ENCODE measurements around the gene TRAM2. TPM values are rescaled to one million over a fixed set of nuclear protein-coding genes. Genes with fewer than 3 reads are reported as not detected.

TRAM2 gene
- total and polyA plus RNA-seq, 9 of the 15 experiments (the other 6 are each of a cell fraction or from before 2014, with no cell fraction given): 2.6 to 13.3 (median 8.9) TPM

DNA sequence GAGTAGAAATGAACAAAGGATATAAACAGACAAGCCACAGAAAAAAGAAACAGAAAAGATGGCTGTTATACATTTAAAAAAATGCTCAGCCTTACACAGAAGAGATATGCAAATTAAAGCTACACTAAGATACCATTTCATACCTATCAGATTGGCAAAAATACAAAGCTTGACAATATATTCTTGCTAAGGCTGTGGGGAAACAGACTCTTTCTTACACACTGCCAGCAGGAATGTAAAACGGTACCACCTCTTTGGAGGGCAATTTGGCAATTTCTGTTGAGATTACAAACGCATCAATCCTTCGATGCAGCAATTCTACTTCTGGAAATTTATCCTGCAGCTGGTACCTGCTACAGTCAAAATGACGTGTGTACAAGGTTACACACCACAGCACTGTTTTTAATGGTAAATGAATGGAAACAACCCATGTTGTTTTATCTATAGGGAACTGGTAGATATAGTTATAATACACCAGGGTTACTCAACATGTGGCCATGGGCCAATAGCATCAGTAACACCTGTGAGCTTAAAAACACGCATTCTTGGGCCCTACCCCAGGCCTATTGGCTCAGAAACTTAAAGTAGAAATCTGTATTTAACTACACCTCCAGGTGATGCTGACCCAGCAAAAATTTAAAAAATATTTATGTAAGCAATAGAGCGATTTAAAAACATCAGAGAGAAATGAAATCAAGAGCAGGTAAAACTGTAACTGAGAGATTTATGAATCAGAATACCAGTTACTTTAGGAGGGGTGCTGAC lies 53.3 kb downstream of the TRAM2 start (continued):
- TF ChIP-seq MLLT1 (IDR thresholded peaks at IDR 0.05) (no peak), HOMEZ (CRISPR knock-in tag; IDR thresholded peaks at IDR 0.05) (no peak), ZNF184 (CRISPR knock-in tag; IDR thresholded peaks at IDR 0.05) (no peak), MAFG (tag; conservative IDR thresholded peaks at IDR 0.05) (peak; percentile 65), MAFF (IDR thresholded peaks at IDR 0.05; ENCODE audit: low read length) (peak; percentile 62; the same call in 1 of the 2 replicates)

DNA sequence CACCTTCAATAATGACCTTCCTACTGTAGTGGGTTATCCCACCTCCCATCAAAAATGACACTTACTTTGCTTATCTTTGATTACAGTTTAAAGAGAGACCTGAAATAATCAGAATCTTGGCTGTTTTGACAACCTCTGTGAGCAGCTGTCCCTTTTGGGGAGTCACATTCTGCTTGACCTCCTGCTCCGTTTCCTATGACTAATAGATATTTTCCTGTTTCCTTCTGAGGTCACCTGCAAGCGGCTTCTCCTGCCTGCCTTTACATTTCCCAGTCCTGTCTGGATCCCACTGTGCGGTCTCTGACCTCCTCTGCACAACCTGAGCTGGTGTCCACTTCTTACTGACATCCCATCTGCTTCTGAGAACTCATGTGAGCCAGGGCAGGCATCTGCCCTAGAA lies 54.2 kb downstream of the TRAM2 start:
- peaks cover 22 to 44% of the 10 kb centered on the region in 2 experiments for H3K4me1 ChIP-seq (replicated peaks in 1 of 2; ENCODE audit: control insufficient read depth in 2 of 2, insufficient read depth in 2 of 2, low read length in 2 of 2)
- intact Hi-C loops (cut with micrococcal nuclease) (no loop called here), in situ Hi-C loops (cut with MboI) (no loop called here)
- H3K4me2 ChIP-seq (ENCODE audit: insufficient read depth, low read length): no peak overlapping the region
- H3K4me3 ChIP-seq: no peak overlapping the region
- no peak overlapping the region for H3K27ac ChIP-seq (ENCODE audit: extremely low read depth, low read depth, low read length)
- peak overlapping the region in 1 of 2 experiments; percentile 60; a peak in 1 of 4 replicates for H3K9ac ChIP-seq (ENCODE audit: insufficient read depth in 1 of 2, low read depth in 2 of 2, low read length in 2 of 2)
- no peaks in the 10 kb centered on the region for H3K27me3 ChIP-seq (ENCODE audit: control insufficient read depth in 2 of 2, insufficient read depth in 2 of 2, low read length in 2 of 2)
- CTCF ChIA-PET (ENCODE audit: low intra/inter-chr PET ratio): no interaction called here
- no peaks in the 10 kb centered on the region for H3K9me3 ChIP-seq (replicated peaks; ENCODE audit: control insufficient read depth, insufficient read depth, low read depth, low read length)
- DNase-seq (ENCODE audit: extremely low read depth in 1 of 4, low spot score in 3 of 4) (no peak), ATAC-seq (no peak), FAIRE-seq (no peak)
- H3K9me1 ChIP-seq (ENCODE audit: control insufficient read depth, insufficient read depth, low read length): peaks cover 3% of the 10 kb centered on the region
- no peaks in the 10 kb centered on the region; the same call in 2 of the 3 replicates for H3K36me3 ChIP-seq (ENCODE audit: control insufficient read depth, insufficient read depth, low read length)
- peaks cover 6% of the 10 kb centered on the region; the same call in 1 of the 3 replicates for H3K79me2 ChIP-seq (ENCODE audit: control insufficient read depth, insufficient read depth, low read length)
- POLR2A ChIA-PET: no interaction called here
- 41% methylated on average over 3 of the region's 3 CpGs for WGBS (ENCODE audit: insufficient coverage, low coverage, missing lambda C conversion rate)
- no peaks in the 10 kb centered on the region for H4K20me1 ChIP-seq (replicated peaks; ENCODE audit: control insufficient read depth, insufficient read depth, low read length)
- H2AFZ ChIP-seq (ENCODE audit: low read depth, low read length): no peak overlapping the region
- BruUV-seq (replicated peaks): no TSS peak
- TF ChIP-seq NR2C2 (CRISPR knock-in tag; IDR thresholded peaks at IDR 0.05) (no peak), NR2C2 (tag; IDR thresholded peaks at IDR 0.05) (peak; percentile 56; the same call in 1 of the 2 replicates), CEBPB (tag; IDR thresholded peaks at IDR 0.05) (no peak), ERF (CRISPR knock-in tag; IDR thresholded peaks at IDR 0.05) (no peak), ETS2 (tag; IDR thresholded peaks at IDR 0.05; ENCODE audit: borderline replicate concordance, poor library complexity, severe bottlenecking) (no peak), ZNF146 (CRISPR knock-in tag; IDR thresholded peaks at IDR 0.05; ENCODE audit: unreplicated experiment) (no peak), RBM17 (IDR thresholded peaks at IDR 0.05; ENCODE audit: borderline replicate concordance, low read depth, low read length) (no peak), HMG20A (CRISPR knock-in tag; conservative IDR thresholded peaks at IDR 0.05) (no peak), ATF4 (CRISPR knock-in tag; IDR thresholded peaks at IDR 0.05) (no peak)
